Ishikawa (cell line): ENCODE results near the gene KCNG4.
A peak's percentile ranks its signal among the peaks of the same experiment; 100 is the strongest.

Experiments used
- CEBPB ChIP-seq: IDR thresholded peaks from 2 replicates; pipeline ENCODE4 v1.6.1; 2012
- CREB1 ChIP-seq: IDR thresholded peaks from 2 replicates; pipeline ENCODE4 v1.6.1; 2012; ENCODE audit warnings: low read depth
- EGR1 ChIP-seq: IDR thresholded peaks from 2 replicates; pipeline ENCODE4 v1.6.1; 2012
- EP300 ChIP-seq: IDR thresholded peaks from 2 replicates; pipeline ENCODE4 v1.6.1; 2012; ENCODE audit warnings: borderline replicate concordance
- FOXM1 ChIP-seq: IDR thresholded peaks from 2 replicates; pipeline ENCODE4 v1.6.1; 2012; ENCODE audit warnings: low read depth, borderline replicate concordance
- NFIC ChIP-seq: IDR thresholded peaks from 2 replicates; pipeline ENCODE4 v1.6.1; 2012
- RAD21 ChIP-seq: IDR thresholded peaks from 2 replicates; pipeline ENCODE4 v1.6.1; 2012; ENCODE audit warnings: low read depth
- TAF1 ChIP-seq: IDR thresholded peaks from 2 replicates; pipeline ENCODE4 v1.6.1; 2012; ENCODE audit warnings: low read depth, mild to moderate bottlenecking
- TCF12 ChIP-seq: IDR thresholded peaks from 2 replicates; pipeline ENCODE4 v1.6.1; 2012; ENCODE audit warnings: low read depth
- TEAD4 ChIP-seq: IDR thresholded peaks from 2 replicates; pipeline ENCODE4 v1.6.1; 2012
- YY1 ChIP-seq: IDR thresholded peaks from 2 replicates; pipeline ENCODE4 v1.6.1; 2012; ENCODE audit warnings: low read depth
- ZBTB7A ChIP-seq: IDR thresholded peaks from 2 replicates; pipeline ENCODE4 v1.6.1; 2012; ENCODE audit warnings: low read depth
- TF ChIP-seq, protein P1 (sequence below): IDR thresholded peaks from 2 replicates; pipeline ENCODE4 v1.6.1; 2012
- TF ChIP-seq, protein P2 (sequence below): IDR thresholded peaks from 2 replicates; pipeline ENCODE4 v1.6.1; 2012
- TF ChIP-seq, protein P3 (sequence below): IDR thresholded peaks from 2 replicates; pipeline ENCODE4 v1.6.1; 2012; ENCODE audit warnings: low read depth, mild to moderate bottlenecking

The KCNG4 gene

DNA sequence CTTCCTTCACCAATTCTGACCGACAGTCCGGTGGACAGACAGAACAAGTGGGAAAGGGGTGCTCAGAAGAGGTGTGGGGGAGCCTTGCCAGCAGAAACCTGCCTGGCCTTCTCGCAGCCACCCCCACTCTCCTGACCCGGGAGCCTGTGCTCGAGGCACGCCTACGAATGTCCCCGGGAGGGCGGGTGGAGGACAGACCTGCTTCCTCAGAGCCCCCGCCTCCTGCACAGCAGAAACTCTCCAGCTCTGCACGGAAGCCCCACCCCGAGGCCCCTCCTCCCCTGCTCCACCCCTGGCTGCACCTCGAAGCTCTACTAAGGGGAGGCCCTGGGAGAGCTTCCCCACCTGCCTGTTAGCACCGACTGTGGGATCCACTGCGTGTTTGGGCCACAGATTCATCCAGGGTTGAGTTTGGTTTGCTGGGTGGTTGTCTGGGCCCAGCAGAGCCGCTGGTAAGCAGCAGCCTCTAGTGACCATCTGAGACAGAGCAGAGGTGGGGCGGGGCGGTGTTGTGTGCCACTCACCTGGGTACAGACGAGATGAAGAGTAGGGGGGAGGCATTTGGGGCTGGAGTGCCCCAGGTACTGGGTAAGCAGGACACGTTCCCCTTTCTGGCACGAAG lies 59.2 kb downstream of the KCNG4 start:
- no peak for TF ChIP-seq TAF1
- peak; percentile 3; the same call in 1 of the 2 replicates for TF ChIP-seq RAD21

DNA sequence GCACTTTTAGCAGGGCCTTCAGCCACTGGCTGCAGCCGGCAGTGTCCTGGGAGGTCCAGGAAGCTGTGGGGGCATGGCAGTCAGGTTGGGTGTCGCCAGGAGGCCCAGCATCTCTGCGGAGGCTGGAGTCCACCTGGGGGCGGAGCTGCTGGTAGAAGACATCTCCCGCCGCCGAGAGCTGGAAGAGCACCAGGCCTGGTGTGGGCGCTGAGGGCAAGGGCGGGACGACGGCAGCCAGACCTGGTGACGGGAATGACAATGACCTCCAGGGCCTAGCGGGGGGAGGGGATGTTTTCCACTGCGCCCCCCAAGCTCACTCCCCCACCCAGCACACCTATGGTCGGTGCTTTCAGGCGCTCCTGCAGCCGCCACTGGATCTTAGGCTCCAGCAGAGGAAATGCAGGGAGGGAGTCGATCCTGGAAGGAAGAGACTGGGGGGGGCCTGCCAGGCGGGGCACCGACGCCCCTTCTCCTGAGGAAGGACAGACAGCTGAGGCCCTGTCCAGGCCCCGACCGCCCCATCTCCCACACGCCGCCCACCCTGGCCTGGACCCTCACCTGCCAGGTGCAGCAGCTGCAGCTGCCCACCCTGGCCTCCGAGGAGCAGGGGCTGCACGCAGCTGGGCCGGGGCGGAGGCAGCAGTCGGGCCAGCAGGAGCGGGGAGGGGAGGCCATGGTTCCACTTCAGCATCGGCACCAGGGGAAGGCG lies 60.0 kb downstream of the KCNG4 start:
- TF ChIP-seq TCF12 = no peak
- TF ChIP-seq NFIC = no peak
- no peak for TF ChIP-seq ZBTB7A
- no peak for TF ChIP-seq TEAD4
- TF ChIP-seq, protein P1, sequence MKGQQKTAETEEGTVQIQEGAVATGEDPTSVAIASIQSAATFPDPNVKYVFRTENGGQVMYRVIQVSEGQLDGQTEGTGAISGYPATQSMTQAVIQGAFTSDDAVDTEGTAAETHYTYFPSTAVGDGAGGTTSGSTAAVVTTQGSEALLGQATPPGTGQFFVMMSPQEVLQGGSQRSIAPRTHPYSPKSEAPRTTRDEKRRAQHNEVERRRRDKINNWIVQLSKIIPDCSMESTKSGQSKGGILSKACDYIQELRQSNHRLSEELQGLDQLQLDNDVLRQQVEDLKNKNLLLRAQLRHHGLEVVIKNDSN = no peak
- TF ChIP-seq, protein P2, sequence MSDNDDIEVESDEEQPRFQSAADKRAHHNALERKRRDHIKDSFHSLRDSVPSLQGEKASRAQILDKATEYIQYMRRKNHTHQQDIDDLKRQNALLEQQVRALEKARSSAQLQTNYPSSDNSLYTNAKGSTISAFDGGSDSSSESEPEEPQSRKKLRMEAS = no peak
- TF ChIP-seq, protein P3, sequence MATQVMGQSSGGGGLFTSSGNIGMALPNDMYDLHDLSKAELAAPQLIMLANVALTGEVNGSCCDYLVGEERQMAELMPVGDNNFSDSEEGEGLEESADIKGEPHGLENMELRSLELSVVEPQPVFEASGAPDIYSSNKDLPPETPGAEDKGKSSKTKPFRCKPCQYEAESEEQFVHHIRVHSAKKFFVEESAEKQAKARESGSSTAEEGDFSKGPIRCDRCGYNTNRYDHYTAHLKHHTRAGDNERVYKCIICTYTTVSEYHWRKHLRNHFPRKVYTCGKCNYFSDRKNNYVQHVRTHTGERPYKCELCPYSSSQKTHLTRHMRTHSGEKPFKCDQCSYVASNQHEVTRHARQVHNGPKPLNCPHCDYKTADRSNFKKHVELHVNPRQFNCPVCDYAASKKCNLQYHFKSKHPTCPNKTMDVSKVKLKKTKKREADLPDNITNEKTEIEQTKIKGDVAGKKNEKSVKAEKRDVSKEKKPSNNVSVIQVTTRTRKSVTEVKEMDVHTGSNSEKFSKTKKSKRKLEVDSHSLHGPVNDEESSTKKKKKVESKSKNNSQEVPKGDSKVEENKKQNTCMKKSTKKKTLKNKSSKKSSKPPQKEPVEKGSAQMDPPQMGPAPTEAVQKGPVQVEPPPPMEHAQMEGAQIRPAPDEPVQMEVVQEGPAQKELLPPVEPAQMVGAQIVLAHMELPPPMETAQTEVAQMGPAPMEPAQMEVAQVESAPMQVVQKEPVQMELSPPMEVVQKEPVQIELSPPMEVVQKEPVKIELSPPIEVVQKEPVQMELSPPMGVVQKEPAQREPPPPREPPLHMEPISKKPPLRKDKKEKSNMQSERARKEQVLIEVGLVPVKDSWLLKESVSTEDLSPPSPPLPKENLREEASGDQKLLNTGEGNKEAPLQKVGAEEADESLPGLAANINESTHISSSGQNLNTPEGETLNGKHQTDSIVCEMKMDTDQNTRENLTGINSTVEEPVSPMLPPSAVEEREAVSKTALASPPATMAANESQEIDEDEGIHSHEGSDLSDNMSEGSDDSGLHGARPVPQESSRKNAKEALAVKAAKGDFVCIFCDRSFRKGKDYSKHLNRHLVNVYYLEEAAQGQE = no peak

DNA sequence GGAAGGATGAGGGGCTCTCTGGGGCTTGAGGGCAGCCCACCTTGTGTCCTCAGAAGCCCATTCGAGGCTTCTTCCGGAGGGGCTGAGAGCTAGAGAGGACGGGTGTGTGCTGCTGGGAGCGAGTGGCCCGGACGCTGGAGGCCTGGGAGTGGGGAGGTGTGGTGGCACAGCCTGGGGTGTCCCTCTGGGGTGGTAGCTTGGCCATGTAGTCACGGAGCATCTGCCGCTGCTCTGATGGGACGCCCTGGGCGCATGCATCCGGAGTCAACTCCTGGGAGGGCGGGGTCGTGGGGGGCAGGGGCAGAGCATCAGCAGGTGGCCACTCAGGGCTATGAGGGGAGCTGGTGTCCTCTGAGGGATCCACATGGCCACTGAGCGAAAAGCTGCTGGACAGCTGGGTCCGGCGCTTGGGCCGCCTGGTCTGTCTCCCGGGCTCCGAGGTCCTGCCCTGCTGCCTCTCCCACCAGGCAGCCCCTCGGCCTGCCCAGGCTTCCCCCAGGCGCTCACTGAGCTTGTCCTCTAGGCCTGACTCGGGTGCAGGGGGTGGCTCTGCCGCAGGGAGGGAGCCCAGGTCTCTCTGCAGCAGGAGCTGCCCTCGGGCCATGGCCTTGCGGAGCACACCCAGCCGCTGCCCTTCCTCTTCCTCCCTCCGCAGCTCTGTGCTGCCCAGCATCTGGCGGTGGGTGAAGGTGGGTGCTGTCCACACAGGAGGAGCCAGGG lies 60.8 kb downstream of the KCNG4 start:
- TF ChIP-seq, protein P1 = no peak
- TF ChIP-seq NFIC = no peak
- no peak for TF ChIP-seq CEBPB
- no peak for TF ChIP-seq TAF1
- TF ChIP-seq, protein P3 = no peak
- TF ChIP-seq EP300 = no peak
- TF ChIP-seq ZBTB7A = no peak
- no peak for TF ChIP-seq TEAD4
- TF ChIP-seq, protein P2 = no peak
- no peak for TF ChIP-seq RAD21
- no peak for TF ChIP-seq TCF12
- TF ChIP-seq CREB1 = no peak

DNA sequence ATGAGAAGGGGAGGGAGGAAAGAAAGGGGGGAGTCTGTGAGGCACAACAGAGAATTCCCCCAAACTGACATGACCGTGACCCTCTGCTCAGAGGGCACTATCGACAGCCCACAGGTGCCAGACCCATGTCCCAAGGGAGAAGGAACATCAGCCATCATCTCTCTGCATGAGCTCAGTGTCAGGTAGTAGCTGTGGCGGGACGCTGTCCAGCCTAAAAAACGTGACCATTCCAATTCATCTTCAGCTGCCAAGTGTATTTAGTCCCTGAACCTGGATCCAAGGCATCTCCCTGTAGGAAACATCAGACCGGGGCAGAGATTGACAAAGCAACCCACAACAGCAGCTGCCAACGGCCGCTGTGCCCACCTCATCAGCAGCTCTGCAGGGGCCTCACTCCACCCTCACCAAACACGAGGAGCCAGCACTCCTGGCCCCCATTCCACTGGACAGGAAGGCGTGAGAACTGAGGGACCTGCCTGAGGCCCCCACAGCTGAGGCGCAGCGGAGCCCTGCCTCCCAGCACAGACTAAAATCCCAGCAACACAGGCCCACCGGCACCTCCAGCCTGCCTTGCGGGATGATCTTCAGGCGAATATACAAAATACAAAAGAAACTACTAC lies 61.6 kb downstream of the KCNG4 start:
- TF ChIP-seq, protein P1 = no peak
- no peak for TF ChIP-seq CREB1
- no peak for TF ChIP-seq ZBTB7A
- TF ChIP-seq EP300 = no peak
- TF ChIP-seq CEBPB = no peak
- no peak for TF ChIP-seq TAF1
- no peak for TF ChIP-seq YY1
- TF ChIP-seq, protein P3 = no peak; the same call in 1 of the 2 replicates
- no peak for TF ChIP-seq NFIC
- TF ChIP-seq, protein P2 = no peak
- TF ChIP-seq EGR1 = no peak
- no peak for TF ChIP-seq TEAD4
- TF ChIP-seq TCF12 = no peak
- no peak for TF ChIP-seq RAD21
- no peak for TF ChIP-seq FOXM1
